ENCODE measurements around the gene DDX59.
A peak's percentile ranks its signal among the peaks of the same experiment; 100 is the strongest.

DDX59 gene

DNA sequence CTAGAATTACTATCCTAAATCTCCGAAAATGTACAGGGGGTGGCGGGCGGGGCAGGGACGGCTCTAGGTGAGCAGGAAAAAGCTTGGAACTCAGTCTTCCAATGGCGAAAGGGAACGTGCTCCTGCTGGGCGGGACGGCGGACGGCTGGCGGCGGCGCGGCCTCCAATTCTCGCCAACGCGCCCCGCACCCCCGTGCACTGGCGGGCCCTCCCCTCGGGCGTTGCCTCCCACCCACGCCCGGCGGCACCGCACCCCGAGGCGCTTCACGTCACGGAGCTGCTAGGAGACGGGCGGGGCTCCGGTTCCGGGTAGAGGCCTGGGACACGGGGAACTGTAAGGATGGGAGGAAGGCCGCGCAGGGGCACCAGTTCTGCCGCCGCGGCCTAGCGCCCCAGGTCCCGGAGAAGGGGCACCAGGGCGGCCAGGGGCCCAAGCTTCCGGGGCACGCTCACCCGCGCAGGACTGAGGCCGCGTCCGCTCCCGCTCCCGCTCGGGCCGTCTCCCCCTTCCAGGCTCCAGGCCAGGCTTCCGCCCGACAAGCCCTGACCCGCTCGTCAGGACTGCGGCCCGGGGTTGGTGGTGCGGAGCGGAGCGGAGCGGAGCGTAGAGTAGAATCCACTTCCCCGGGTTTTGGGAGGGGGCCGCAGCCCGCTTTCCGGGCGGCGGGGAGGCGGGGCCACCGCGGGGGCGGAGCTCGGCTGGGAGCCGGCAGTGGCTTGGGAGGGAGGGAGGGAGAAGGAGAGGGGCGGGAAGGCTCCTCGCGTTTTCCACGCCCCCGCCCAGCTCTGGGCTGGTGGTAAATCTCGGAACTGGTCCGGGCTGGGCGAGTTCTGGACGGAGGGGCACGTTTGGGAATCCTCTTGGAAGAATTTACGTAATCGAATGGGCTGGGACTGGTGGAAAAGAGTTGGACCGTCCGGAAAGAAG lies at the start of gene DDX59:
DDX59 (minus strand) TSS at position 594 of the 928 bp plus-strand sequence. CDS start 3,167 bp downstream, outside the sequence.
- CTCF ChIA-PET, result interaction anchor here (0.6 to 1.0 kb wide), 3 partner anchors 47 to 121 kb away, joined by 3 to 6 read pairs (median 3); no protein-coding TSS in a partner anchor
- TF ChIP-seq PKNOX1 (IDR thresholded peaks at IDR 0.05), result no peak
- no peak for TF ChIP-seq SUZ12 (IDR thresholded peaks at IDR 0.05)
- TF ChIP-seq FOXM1 (IDR thresholded peaks at IDR 0.05; ENCODE audit: borderline replicate concordance), result no peak; the same call in 1 of the 2 replicates
- TF ChIP-seq TARDBP (IDR thresholded peaks at IDR 0.05), result no peak
- TF ChIP-seq ELF4 (IDR thresholded peaks at IDR 0.05), result peak; percentile 71; the same call in 1 of the 2 replicates
- no peak for TF ChIP-seq NFRKB (IDR thresholded peaks at IDR 0.05)
- no peak for TF ChIP-seq FOXA1 (IDR thresholded peaks at IDR 0.05)
- no peak for TF ChIP-seq BHLHE40 (IDR thresholded peaks at IDR 0.05; ENCODE audit: borderline replicate concordance)
- 0 out of 2 replicates have a peak, but pooled peaks have one; percentile 43 for TF ChIP-seq LEF1 (IDR thresholded peaks at IDR 0.05; ENCODE audit: borderline replicate concordance)
- no peak; the same call in 1 of the 2 replicates for TF ChIP-seq L3MBTL2 (conservative IDR thresholded peaks at IDR 0.05)
- no peak for TF ChIP-seq CTBP1 (IDR thresholded peaks at IDR 0.05; ENCODE audit: borderline replicate concordance)
- TF ChIP-seq ZNF384 (IDR thresholded peaks at IDR 0.05), result no peak
- TF ChIP-seq FOXK2 (IDR thresholded peaks at IDR 0.05), result no peak
- no peak for TF ChIP-seq SP1 (IDR thresholded peaks at IDR 0.05)
- 0 out of 2 replicates have a peak, but pooled peaks have one; percentile 36 for TF ChIP-seq HDGF (IDR thresholded peaks at IDR 0.05; ENCODE audit: borderline replicate concordance)
- TF ChIP-seq ARNT (IDR thresholded peaks at IDR 0.05), result 0 out of 2 replicates have a peak, but pooled peaks have one; percentile 11
- peak; percentile 97 for DNase-seq (ENCODE audit: extremely low spot score)
- POLR2A ChIA-PET, result interaction anchor here (0.7 to 3.2 kb wide), 26 partner anchors 10 to 173 kb away, joined by 3 to 26 read pairs (median 4); partner anchors contain the start of genes CAMSAP2 and KIF14

GRCh38 chr1:200714504-200715187 lies 44.9 kb upstream of the DDX59 start:
- CTCF ChIA-PET, result no interaction called here

DNA sequence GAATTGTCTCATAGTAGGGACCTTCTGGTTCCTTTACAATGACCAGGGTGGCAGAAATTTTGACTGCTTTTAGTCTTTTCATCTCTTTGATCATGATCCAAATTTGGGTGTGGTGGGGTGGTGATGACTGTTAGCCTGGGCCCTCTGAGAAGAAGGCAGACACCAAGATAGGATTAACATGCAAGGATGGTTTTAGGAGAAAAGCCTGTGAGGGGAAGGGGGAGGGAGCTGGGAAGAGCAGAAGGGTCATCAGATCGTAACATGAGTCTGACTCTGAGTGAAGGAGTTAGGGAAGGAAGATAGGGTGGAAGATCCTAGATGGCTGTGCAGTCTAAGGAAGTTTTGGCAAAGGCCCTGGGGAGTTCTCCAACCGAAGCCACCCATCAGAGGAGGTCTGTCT lies 40.5 kb upstream of the DDX59 start:
- POLR2A ChIA-PET, result interaction anchor here (1.0 kb wide), 1 partner anchor 40 kb away, joined by 3 read pairs; the partner anchor contains the start of gene DDX59
- no peak for TF ChIP-seq LEF1 (IDR thresholded peaks at IDR 0.05; ENCODE audit: borderline replicate concordance)
- no peak for TF ChIP-seq HDGF (IDR thresholded peaks at IDR 0.05; ENCODE audit: borderline replicate concordance)
- TF ChIP-seq FOXA1 (IDR thresholded peaks at IDR 0.05), result no peak
- no peak for TF ChIP-seq ELF4 (IDR thresholded peaks at IDR 0.05)
- TF ChIP-seq SUZ12 (IDR thresholded peaks at IDR 0.05), result no peak
- TF ChIP-seq NFRKB (IDR thresholded peaks at IDR 0.05), result no peak
- no peak for TF ChIP-seq FOXM1 (IDR thresholded peaks at IDR 0.05; ENCODE audit: borderline replicate concordance)
- no peak for TF ChIP-seq ZNF384 (IDR thresholded peaks at IDR 0.05)
- TF ChIP-seq TARDBP (IDR thresholded peaks at IDR 0.05), result no peak
- no peak for TF ChIP-seq L3MBTL2 (conservative IDR thresholded peaks at IDR 0.05)
- TF ChIP-seq BHLHE40 (IDR thresholded peaks at IDR 0.05; ENCODE audit: borderline replicate concordance), result no peak
- TF ChIP-seq CTBP1 (IDR thresholded peaks at IDR 0.05; ENCODE audit: borderline replicate concordance), result no peak
- no peak for TF ChIP-seq SP1 (IDR thresholded peaks at IDR 0.05)
- no peak for TF ChIP-seq PKNOX1 (IDR thresholded peaks at IDR 0.05)
- no peak for TF ChIP-seq ARNT (IDR thresholded peaks at IDR 0.05)
- no peak for TF ChIP-seq FOXK2 (IDR thresholded peaks at IDR 0.05)
- DNase-seq (ENCODE audit: extremely low spot score), result no peak
- CTCF ChIA-PET, result no interaction called here

More at GRCh38 chr1:200714504-200715187, 44.9 kb upstream of the DDX59 start:
- TF ChIP-seq ZNF384 (IDR thresholded peaks at IDR 0.05) (no peak), ELF4 (IDR thresholded peaks at IDR 0.05) (no peak), SUZ12 (IDR thresholded peaks at IDR 0.05) (no peak), CTBP1 (IDR thresholded peaks at IDR 0.05; ENCODE audit: borderline replicate concordance) (no peak), HDGF (IDR thresholded peaks at IDR 0.05; ENCODE audit: borderline replicate concordance) (no peak), TARDBP (IDR thresholded peaks at IDR 0.05) (no peak), FOXM1 (IDR thresholded peaks at IDR 0.05; ENCODE audit: borderline replicate concordance) (no peak)
- POLR2A ChIA-PET, result no interaction called here
- no peak for DNase-seq (ENCODE audit: extremely low spot score)

GRCh38 chr1:200708769-200709168 lies 39.1 kb upstream of the DDX59 start:
- ChIA-PET CTCF (no interaction called here), POLR2A (no interaction called here)
- no peak for DNase-seq (ENCODE audit: extremely low spot score)
- no peak for TF ChIP-seq LEF1 (IDR thresholded peaks at IDR 0.05; ENCODE audit: borderline replicate concordance)
- TF ChIP-seq BHLHE40 (IDR thresholded peaks at IDR 0.05; ENCODE audit: borderline replicate concordance), result no peak
- no peak for TF ChIP-seq HDGF (IDR thresholded peaks at IDR 0.05; ENCODE audit: borderline replicate concordance)
- TF ChIP-seq FOXM1 (IDR thresholded peaks at IDR 0.05; ENCODE audit: borderline replicate concordance), result no peak

DNA sequence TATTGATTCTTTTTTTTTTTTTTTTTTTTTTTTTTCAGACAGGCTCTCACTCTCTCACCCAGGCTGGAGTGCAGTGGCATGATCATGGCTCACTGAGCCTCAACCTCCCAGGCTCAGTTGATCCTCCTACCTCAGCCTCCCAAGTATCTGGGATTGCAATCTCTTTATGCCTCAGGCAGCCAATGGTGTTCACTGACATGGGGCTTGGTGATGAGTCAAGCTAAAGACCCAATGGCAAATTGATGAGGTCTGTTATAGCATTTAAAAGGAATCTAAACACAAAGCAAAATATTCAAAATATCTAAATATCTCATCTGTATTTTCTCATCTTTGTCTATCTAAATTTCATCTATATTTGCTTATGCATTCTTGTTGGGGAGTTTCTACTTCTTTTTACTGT lies 38.5 kb upstream of the DDX59 start:
- POLR2A ChIA-PET, result no interaction called here

More for the DNA sequence above, 38.5 kb upstream of the DDX59 start:
- CTCF ChIA-PET, result no interaction called here
- no peak for TF ChIP-seq L3MBTL2 (conservative IDR thresholded peaks at IDR 0.05)
- TF ChIP-seq TARDBP (IDR thresholded peaks at IDR 0.05), result no peak
- no peak for TF ChIP-seq SP1 (IDR thresholded peaks at IDR 0.05)
- no peak for TF ChIP-seq SUZ12 (IDR thresholded peaks at IDR 0.05)
- no peak for TF ChIP-seq ELF4 (IDR thresholded peaks at IDR 0.05)
- TF ChIP-seq NFRKB (IDR thresholded peaks at IDR 0.05), result no peak
- no peak for TF ChIP-seq ARNT (IDR thresholded peaks at IDR 0.05)
- TF ChIP-seq CTBP1 (IDR thresholded peaks at IDR 0.05; ENCODE audit: borderline replicate concordance), result no peak
- no peak for TF ChIP-seq ZNF384 (IDR thresholded peaks at IDR 0.05)
- TF ChIP-seq BHLHE40 (IDR thresholded peaks at IDR 0.05; ENCODE audit: borderline replicate concordance), result no peak
- no peak for TF ChIP-seq PKNOX1 (IDR thresholded peaks at IDR 0.05)
- no peak for TF ChIP-seq FOXK2 (IDR thresholded peaks at IDR 0.05)
- no peak for TF ChIP-seq HDGF (IDR thresholded peaks at IDR 0.05; ENCODE audit: borderline replicate concordance)
- no peak for TF ChIP-seq LEF1 (IDR thresholded peaks at IDR 0.05; ENCODE audit: borderline replicate concordance)
- no peak for TF ChIP-seq FOXA1 (IDR thresholded peaks at IDR 0.05)
- no peak for TF ChIP-seq FOXM1 (IDR thresholded peaks at IDR 0.05; ENCODE audit: borderline replicate concordance)
- no peak for DNase-seq (ENCODE audit: extremely low spot score)
